ENCODE results near the gene SELENOP.

SELENOP gene

DNA sequence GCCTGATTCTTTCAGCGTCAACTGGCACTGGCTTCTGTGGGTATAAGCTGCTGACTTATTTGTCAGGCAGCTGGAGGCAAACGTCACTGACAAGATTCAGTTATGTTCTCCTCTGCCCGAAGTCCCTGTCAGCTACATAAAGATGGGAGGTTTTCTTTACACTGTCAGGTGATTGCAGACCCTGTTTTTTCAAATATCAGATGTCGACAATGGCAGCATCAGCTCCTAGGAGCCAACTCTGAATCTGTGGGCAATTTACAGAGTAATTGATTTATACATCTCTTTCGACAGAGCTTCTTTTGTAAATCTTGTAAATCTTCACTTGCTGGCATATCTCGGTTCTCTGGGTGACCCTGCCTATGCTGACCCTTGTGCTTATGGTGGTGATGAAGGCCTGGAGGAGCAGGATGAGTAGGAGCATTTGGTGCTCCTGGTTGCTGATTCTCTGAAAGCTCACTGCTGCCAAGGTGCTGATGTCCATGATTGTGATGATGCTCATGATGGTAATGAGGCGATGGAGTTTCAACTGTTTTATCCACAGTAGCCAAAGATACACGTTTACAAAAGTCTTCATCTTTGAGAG, 10.9 kb downstream of the SELENOP start:
- TF ChIP-seq PAX5 (IDR thresholded peaks at IDR 0.05; ENCODE audit: insufficient read depth, low read length, severe bottlenecking): no peak
- TF ChIP-seq POLR2AphosphoS5 (IDR thresholded peaks at IDR 0.05; ENCODE audit: low read depth, low read length): no peak
- TF ChIP-seq POU2F2 (IDR thresholded peaks at IDR 0.05; ENCODE audit: low read depth, low read length): no peak
- TF ChIP-seq TAF1 (IDR thresholded peaks at IDR 0.05; ENCODE audit: low read depth, low read length): no peak
- TF ChIP-seq SPI1 (IDR thresholded peaks at IDR 0.05; ENCODE audit: low read depth, low read length): no peak
- no peak for TF ChIP-seq POLR2A (IDR thresholded peaks at IDR 0.05; ENCODE audit: low read depth, low read length)
- no peak for FAIRE-seq
- DNase-seq (ENCODE audit: insufficient read length, low spot score): no peak

- DNase-seq (ENCODE audit: insufficient read length, low spot score): no peak
- TF ChIP-seq POU2F2 (IDR thresholded peaks at IDR 0.05; ENCODE audit: low read depth, low read length) (no peak), POLR2AphosphoS5 (IDR thresholded peaks at IDR 0.05; ENCODE audit: low read depth, low read length) (no peak), SPI1 (IDR thresholded peaks at IDR 0.05; ENCODE audit: low read depth, low read length) (no peak), PAX5 (IDR thresholded peaks at IDR 0.05; ENCODE audit: insufficient read depth, low read length, severe bottlenecking) (no peak)
- FAIRE-seq: no peak
These were observed 12.0 kb downstream of the SELENOP start for GRCh38 chr5:42799668-42800114.

DNA sequence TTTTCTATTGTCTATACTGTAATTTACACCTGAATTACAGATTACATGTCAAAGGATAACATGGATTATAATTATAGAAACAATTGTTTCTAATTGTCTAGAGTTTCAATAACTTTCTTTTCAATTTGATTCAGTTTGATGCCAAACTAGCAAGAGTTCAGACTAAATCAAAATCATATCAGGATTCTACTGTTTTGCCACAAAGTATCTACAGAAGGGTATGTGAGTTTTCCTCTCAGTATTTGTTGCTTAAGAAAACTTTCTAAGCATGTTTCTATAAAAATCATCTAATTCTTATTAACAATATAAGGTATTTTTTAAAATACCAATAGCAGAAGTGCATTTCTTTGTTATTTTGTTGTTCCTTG, 12.5 kb downstream of the SELENOP start:
- TF ChIP-seq SPI1 (IDR thresholded peaks at IDR 0.05; ENCODE audit: low read depth, low read length) (no peak), POLR2AphosphoS5 (IDR thresholded peaks at IDR 0.05; ENCODE audit: low read depth, low read length) (no peak), POU2F2 (IDR thresholded peaks at IDR 0.05; ENCODE audit: low read depth, low read length) (no peak), TAF1 (IDR thresholded peaks at IDR 0.05; ENCODE audit: low read depth, low read length) (no peak), POLR2A (IDR thresholded peaks at IDR 0.05; ENCODE audit: low read depth, low read length) (no peak), PAX5 (IDR thresholded peaks at IDR 0.05; ENCODE audit: insufficient read depth, low read length, severe bottlenecking) (no peak)
- DNase-seq (ENCODE audit: insufficient read length, low spot score): no peak
- no peak for FAIRE-seq

DNA sequence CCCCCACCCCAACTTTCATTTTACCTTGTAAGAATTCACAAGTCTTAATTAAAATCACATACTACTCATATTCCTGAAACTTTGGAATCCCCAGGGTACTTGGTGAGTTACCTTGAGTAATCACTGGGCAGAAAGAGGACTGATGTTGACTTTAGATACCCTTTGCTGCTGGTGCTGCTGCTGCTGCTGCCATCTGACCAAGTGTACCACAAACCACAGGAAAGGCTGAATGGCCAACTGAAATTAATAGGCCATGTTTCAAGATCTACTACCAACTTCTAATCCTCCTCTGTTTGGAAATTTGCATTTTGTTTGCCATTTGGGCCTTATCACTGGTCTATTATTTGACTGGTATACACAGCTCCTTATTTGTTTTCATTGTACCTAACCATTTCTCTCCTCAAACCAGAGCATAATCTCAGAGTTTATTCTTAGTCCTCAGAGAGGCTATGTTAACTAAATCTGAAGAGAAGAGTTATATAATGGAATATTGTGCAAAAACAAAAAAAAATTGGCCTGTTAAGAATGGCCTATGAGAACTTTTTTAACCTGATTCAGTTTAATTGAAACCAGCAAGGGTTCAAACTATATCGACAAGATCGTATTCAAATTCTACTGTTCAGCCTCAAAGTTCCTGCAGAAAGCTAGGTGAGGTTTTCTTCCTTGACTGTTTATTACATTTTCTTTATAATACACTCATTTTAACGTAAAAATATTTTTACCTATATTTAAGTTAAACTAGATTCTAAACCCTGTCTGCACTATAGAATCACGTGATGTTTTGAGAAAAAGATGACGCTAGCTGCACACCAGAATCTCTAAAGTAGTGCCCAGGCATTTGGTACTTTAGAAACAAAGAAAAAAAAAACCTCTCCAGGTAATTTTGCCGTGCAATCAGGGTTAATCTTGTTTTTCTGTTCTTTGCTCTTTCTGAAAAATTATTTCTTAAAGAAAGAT, 13.1 kb downstream of the SELENOP start:
- TF ChIP-seq SPI1 (IDR thresholded peaks at IDR 0.05; ENCODE audit: low read depth, low read length): no peak
- TF ChIP-seq TAF1 (IDR thresholded peaks at IDR 0.05; ENCODE audit: low read depth, low read length): no peak
- TF ChIP-seq POLR2AphosphoS5 (IDR thresholded peaks at IDR 0.05; ENCODE audit: low read depth, low read length): no peak
- no peak for TF ChIP-seq PAX5 (IDR thresholded peaks at IDR 0.05; ENCODE audit: insufficient read depth, low read length, severe bottlenecking)
- TF ChIP-seq POLR2A (IDR thresholded peaks at IDR 0.05; ENCODE audit: low read depth, low read length): no peak
- TF ChIP-seq POU2F2 (IDR thresholded peaks at IDR 0.05; ENCODE audit: low read depth, low read length): no peak
- FAIRE-seq: no peak
- DNase-seq (ENCODE audit: insufficient read length, low spot score): no peak

GRCh38 chr5:42791151-42791550, 20.5 kb downstream of the SELENOP start:
- FAIRE-seq (no peak), DNase-seq (ENCODE audit: insufficient read length, low spot score) (no peak)
- TF ChIP-seq POU2F2 (IDR thresholded peaks at IDR 0.05; ENCODE audit: low read depth, low read length): no peak
- TF ChIP-seq PAX5 (IDR thresholded peaks at IDR 0.05; ENCODE audit: insufficient read depth, low read length, severe bottlenecking): no peak
- no peak for TF ChIP-seq TAF1 (IDR thresholded peaks at IDR 0.05; ENCODE audit: low read depth, low read length)
- TF ChIP-seq POLR2A (IDR thresholded peaks at IDR 0.05; ENCODE audit: low read depth, low read length): no peak
- TF ChIP-seq SPI1 (IDR thresholded peaks at IDR 0.05; ENCODE audit: low read depth, low read length): no peak
- TF ChIP-seq POLR2AphosphoS5 (IDR thresholded peaks at IDR 0.05; ENCODE audit: low read depth, low read length): no peak

- TF ChIP-seq TAF1 (IDR thresholded peaks at IDR 0.05; ENCODE audit: low read depth, low read length) (no peak), POLR2A (IDR thresholded peaks at IDR 0.05; ENCODE audit: low read depth, low read length) (no peak), POLR2AphosphoS5 (IDR thresholded peaks at IDR 0.05; ENCODE audit: low read depth, low read length) (no peak), SPI1 (IDR thresholded peaks at IDR 0.05; ENCODE audit: low read depth, low read length) (no peak), PAX5 (IDR thresholded peaks at IDR 0.05; ENCODE audit: insufficient read depth, low read length, severe bottlenecking) (no peak), POU2F2 (IDR thresholded peaks at IDR 0.05; ENCODE audit: low read depth, low read length) (no peak)
- FAIRE-seq: no peak
- DNase-seq (ENCODE audit: insufficient read length, low spot score): no peak
These were observed 23.8 kb downstream of the SELENOP start for GRCh38 chr5:42787845-42788244.

DNA sequence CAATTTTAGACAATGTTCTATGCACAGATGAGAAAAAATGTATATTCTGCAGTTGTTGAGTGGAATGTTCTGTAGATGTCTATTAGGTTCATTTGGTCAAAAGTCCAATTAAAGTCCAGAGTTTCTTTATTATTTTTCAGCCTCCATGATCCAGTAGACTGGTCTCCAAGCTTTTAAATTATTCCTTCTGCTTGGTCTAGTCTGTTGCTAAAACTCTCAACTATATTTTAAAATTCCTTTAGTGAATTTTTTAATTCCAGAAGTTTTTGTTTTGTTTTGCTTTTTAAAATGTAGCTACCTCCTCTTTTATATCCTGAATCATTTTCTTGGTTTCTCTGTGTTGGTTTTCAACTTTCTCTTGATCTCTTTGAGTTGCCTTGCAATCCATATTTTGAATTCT, 24.6 kb downstream of the SELENOP start:
- no peak for DNase-seq (ENCODE audit: insufficient read length, low spot score)
- TF ChIP-seq PAX5 (IDR thresholded peaks at IDR 0.05; ENCODE audit: insufficient read depth, low read length, severe bottlenecking) (no peak), POLR2AphosphoS5 (IDR thresholded peaks at IDR 0.05; ENCODE audit: low read depth, low read length) (no peak), TAF1 (IDR thresholded peaks at IDR 0.05; ENCODE audit: low read depth, low read length) (no peak), POU2F2 (IDR thresholded peaks at IDR 0.05; ENCODE audit: low read depth, low read length) (no peak), SPI1 (IDR thresholded peaks at IDR 0.05; ENCODE audit: low read depth, low read length) (no peak), POLR2A (IDR thresholded peaks at IDR 0.05; ENCODE audit: low read depth, low read length) (no peak)
- no peak for FAIRE-seq

- FAIRE-seq: no peak
These were observed 25.9 kb downstream of the SELENOP start for GRCh38 chr5:42785756-42786155.

DNA sequence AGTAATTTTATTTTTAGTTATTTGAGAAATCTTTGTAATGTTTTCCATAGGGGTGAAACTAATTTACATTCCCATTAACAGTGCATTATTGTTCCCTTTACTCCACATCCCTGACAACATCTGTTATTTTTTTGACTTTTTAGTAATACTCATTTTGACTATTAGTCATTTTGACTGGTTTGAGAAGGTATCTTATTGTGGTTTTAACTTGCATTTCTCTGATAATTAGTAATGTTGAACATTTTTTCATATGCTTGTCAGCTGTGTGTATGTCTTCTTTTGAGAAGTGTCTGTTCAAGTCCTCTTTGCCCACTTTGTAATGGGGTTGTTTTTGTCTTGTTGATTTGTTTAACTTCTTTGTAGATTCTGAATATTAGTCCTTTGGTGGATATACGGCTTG, 27.6 kb downstream of the SELENOP start:
- no peak for TF ChIP-seq POLR2AphosphoS5 (IDR thresholded peaks at IDR 0.05; ENCODE audit: low read depth, low read length)
- TF ChIP-seq POLR2A (IDR thresholded peaks at IDR 0.05; ENCODE audit: low read depth, low read length): no peak
- TF ChIP-seq POU2F2 (IDR thresholded peaks at IDR 0.05; ENCODE audit: low read depth, low read length): no peak
- no peak for DNase-seq (ENCODE audit: insufficient read length, low spot score)

More at GRCh38 chr5:42785756-42786155, 25.9 kb downstream of the SELENOP start:
- TF ChIP-seq POU2F2 (IDR thresholded peaks at IDR 0.05; ENCODE audit: low read depth, low read length) (no peak), POLR2A (IDR thresholded peaks at IDR 0.05; ENCODE audit: low read depth, low read length) (no peak), TAF1 (IDR thresholded peaks at IDR 0.05; ENCODE audit: low read depth, low read length) (no peak), POLR2AphosphoS5 (IDR thresholded peaks at IDR 0.05; ENCODE audit: low read depth, low read length) (no peak), PAX5 (IDR thresholded peaks at IDR 0.05; ENCODE audit: insufficient read depth, low read length, severe bottlenecking) (no peak), SPI1 (IDR thresholded peaks at IDR 0.05; ENCODE audit: low read depth, low read length) (no peak)
- no peak for DNase-seq (ENCODE audit: insufficient read length, low spot score)

More for the DNA sequence above, 27.6 kb downstream of the SELENOP start:
- FAIRE-seq: no peak
